ENCODE measurements around the gene PCDHGC5.

GRCh38 chr5:141487131-141487530 lies 1.8 kb upstream of the PCDHGC5 start:
- TF ChIP-seq CTCF (IDR thresholded peaks at IDR 0.05) (no peak), POLR2A (IDR thresholded peaks at IDR 0.05) (no peak)
